Activated CD4-positive, alpha-beta memory T cell treated with anti-CD3 and anti-CD28 coated beads for 36 hours (primary cell): ENCODE data around the gene TMIGD2. TPM values are rescaled to one million over a fixed set of nuclear protein-coding genes. Genes with fewer than 3 reads are reported as not detected.

ENCODE experiments used
- CTCF ChIA-PET: fragments of 350-600 bp; sonication (Branson Sonifier 250); formaldehyde crosslinking; loops from one replicate; lab custom pipeline; 2021; ENCODE audit warnings: antibody characterized with exemption, inconsistent platforms; lab: Charles Lee
- POLR2A ChIA-PET: fragments of 350-600 bp; sonication (Branson Sonifier 250); formaldehyde crosslinking; loops from one replicate; lab custom pipeline; 2021; ENCODE audit warnings: antibody characterized with exemption; lab: Charles Lee
- DNase-seq: peaks from one replicate; pipeline ENCODE4 v3.0.0-alpha.2; 2020
- H3K27ac Mint-ChIP-seq: one replicate; pipeline ENCODE4 v1.8.0; 2021; ENCODE audit warnings: mixed read lengths
- H3K27me3 Mint-ChIP-seq: one replicate; pipeline ENCODE4 v1.8.0; 2021; ENCODE audit warnings: mixed read lengths
- H3K36me3 Mint-ChIP-seq: one replicate; pipeline ENCODE4 v1.8.0; 2021; ENCODE audit warnings: mixed read lengths
- H3K4me1 Mint-ChIP-seq: one replicate; pipeline ENCODE4 v1.8.0; 2021; ENCODE audit warnings: low read depth, mixed read lengths
- H3K4me3 Mint-ChIP-seq: one replicate; pipeline ENCODE4 v1.8.0; 2021; ENCODE audit warnings: mild to moderate bottlenecking, mixed read lengths
- H3K9me3 Mint-ChIP-seq: one replicate; pipeline ENCODE4 v1.8.0; 2021; ENCODE audit warnings: mixed read lengths
- intact Hi-C: fragments of 100-400 bp; cut with micrococcal nuclease; formaldehyde crosslinking; loops from one replicate; pipeline ENCODE4 v1.15.1; 2023
- total RNA-seq, 2 experiments: library from RNA; stranded (reverse); gene quantifications; one replicate each; pipeline ENCODE4 v1.2.3, GENCODE V29; 2021

The TMIGD2 gene
- total RNA-seq, 2 experiments from 2014 or later, result 2.4 to 2.6 TPM

DNA sequence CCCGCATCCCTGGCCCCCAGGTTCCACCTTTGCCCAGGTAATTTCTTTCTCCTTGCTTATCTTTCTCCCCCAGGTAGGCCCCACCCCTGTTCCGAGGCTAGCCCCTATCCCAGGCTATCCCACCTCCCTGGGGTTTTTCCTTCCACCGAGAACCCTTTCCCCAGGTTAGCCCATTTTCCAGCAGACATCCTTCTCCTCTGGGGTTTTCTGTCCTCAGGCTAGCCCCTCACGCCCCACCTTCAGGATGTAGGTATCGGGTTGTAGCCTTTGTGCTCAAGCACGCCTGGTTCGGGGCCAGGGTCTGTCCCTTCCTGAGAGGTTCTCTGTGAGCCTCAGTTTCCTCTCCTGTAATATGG, 3.0 kb upstream of the TMIGD2 start:
- POLR2A ChIA-PET, result no interaction called here
- H3K4me3 Mint-ChIP-seq, result peak overlapping the region; percentile 50
- DNase-seq, result no peak
- CTCF ChIA-PET, result no interaction called here
- peaks cover 28% of the 10 kb centered on the region for H3K4me1 Mint-ChIP-seq
- H3K27ac Mint-ChIP-seq, result no peak overlapping the region
- H3K9me3 Mint-ChIP-seq, result no peaks in the 10 kb centered on the region
- intact Hi-C loops, result no loop called here
- H3K36me3 Mint-ChIP-seq, result no peaks in the 10 kb centered on the region
- H3K27me3 Mint-ChIP-seq, result no peaks in the 10 kb centered on the region

DNA sequence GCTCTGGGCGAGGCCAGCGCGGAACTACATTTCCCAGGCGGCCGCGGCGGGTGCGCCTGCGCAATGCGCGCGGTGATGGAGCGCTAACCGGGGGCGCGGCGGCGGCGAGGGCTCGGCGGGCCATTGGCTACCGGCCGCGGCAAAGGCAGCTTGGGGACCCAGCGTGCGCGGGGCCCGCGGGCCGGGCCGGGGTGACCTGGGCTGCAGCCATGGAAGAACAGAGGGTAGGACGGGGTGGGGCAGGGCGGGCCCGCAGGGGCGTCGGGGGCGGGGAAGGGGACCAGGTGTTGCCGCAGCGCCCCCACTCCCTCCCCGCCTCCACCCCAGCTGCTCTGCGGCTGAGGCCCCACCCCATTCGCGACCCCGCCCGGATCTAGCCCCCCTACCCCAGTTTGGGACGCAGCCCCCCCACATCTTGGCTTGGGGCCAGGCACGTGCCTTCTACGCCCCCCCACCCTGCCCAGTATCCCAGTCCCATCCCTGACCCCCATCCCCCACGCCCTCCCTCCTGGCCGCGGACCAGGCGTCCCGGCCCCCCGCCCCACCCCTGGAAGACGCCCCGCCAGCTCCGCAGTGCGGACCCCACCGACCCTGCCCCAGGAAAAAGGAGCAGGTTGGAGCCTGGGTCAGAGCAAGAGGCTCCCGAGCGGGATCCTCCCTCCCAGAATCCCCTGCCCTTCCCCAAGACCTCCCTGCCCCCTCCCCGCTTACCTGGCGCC, 2.5 kb upstream of the TMIGD2 start, which contains the start of gene FSD1:
Gene FSD1 (plus strand): TSS at position 61 of the 719 bp plus-strand sequence. CDS start 149 bp downstream, at position 210.
- intact Hi-C loops, result no loop called here
- Mint-ChIP-seq H3K4me1 (peaks cover 28% of the 10 kb centered on the region), H3K4me3 (peak within 1 kb of the TSS; percentile 50), H3K9me3 (no peaks in the 10 kb centered on the region), H3K36me3 (no peaks in the 10 kb centered on the region), H3K27ac (no peak within 1 kb of the TSS), H3K27me3 (no peaks in the 10 kb centered on the region)
- peak; percentile 81 for DNase-seq
- ChIA-PET CTCF (interaction anchor here (1.0 kb wide), 1 partner anchor 38 kb away, joined by 3 read pairs; no protein-coding TSS in a partner anchor), POLR2A (interaction anchor here (1.5 kb wide), 1 partner anchor 39 kb away, joined by 6 read pairs; the partner anchor contains the start of gene MPND)

DNA sequence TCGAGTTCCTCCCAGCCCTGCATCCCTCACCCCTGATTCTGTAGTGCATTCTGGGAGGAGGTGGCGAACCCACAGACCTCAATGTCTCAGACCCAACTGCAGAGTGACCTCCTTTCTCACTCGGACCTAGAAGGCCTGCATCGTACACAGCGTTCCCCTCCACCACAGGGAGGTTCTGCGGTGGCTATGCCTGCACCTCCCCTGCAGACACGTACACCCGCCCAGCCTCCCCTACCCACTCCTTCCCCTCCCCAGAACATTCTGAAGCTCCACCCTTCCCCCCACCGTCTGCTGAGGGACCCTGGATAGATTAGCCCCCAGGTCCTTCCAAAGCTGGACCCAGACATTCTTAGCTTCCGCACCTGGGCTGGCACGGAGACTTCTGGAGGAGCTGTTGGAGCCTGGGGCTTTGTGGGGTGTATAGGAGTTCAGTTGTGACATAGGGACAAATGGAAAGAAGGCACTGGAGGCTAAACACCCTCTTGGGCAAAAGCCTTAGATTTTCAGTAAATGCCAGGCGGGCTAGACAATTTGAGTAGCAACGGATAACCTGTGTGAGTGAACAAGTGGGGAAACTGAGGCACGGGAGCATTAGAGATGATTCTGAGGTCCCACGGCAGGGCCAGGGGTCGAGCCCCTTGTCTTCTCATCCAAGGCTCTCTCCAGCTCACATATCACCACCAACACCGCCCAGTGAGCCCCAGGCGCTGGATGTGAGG, 1.8 kb upstream of the TMIGD2 start:
- H3K36me3 Mint-ChIP-seq, result no peaks in the 10 kb centered on the region
- intact Hi-C loops, result no loop called here
- CTCF ChIA-PET, result interaction anchor here (1.0 kb wide), 1 partner anchor 37 kb away, joined by 3 read pairs; no protein-coding TSS in a partner anchor
- H3K4me3 Mint-ChIP-seq, result peak overlapping the region; percentile 48
- POLR2A ChIA-PET, result interaction anchor here (1.5 kb wide), 1 partner anchor 39 kb away, joined by 6 read pairs; the partner anchor contains the start of gene MPND
- peaks cover 28% of the 10 kb centered on the region for H3K4me1 Mint-ChIP-seq
- no peak for DNase-seq
- H3K27ac Mint-ChIP-seq, result no peak overlapping the region
- H3K27me3 Mint-ChIP-seq, result no peaks in the 10 kb centered on the region
- no peaks in the 10 kb centered on the region for H3K9me3 Mint-ChIP-seq

DNA sequence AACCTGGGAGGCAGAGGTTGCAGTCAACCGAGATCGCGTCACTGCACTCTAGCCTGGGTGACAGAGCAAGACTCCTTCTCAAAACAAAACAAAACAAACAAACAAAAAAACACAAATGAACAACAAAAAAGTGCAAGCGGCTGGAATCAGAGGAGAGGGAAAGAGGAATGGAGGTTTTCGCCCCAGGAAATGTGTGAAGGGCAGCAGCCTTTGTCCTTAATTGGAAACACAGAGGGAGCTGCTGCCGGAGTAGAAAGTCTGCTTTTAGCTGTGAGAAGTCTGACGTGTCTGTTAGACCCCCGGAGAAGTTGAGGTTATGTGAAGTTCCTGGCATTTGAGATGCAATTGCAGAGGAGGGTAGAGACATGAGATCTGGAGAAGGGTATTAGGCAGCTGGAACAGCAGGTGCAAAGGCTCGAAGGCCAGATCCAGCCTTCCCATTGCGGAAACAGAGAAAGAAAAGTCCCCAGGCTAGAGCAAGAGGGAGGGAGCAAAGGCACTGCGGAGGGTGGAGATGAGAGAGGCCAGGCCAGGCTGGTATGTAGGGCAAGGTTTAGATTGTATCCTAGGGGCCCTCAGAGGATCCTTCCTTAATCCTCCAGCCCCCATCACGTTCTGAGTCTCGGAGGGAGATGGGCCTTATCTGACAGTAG, 473 bp downstream of the TMIGD2 start:
- intact Hi-C loops, result no loop called here
- Mint-ChIP-seq H3K36me3 (no peaks in the 10 kb centered on the region), H3K27me3 (no peaks in the 10 kb centered on the region), H3K9me3 (no peaks in the 10 kb centered on the region), H3K4me1 (peaks cover 32% of the 10 kb centered on the region), H3K27ac (peak overlapping the region; percentile 64), H3K4me3 (peak overlapping the region; percentile 61)
- POLR2A ChIA-PET, result no interaction called here
- CTCF ChIA-PET, result no interaction called here
- DNase-seq, result no peak

DNA sequence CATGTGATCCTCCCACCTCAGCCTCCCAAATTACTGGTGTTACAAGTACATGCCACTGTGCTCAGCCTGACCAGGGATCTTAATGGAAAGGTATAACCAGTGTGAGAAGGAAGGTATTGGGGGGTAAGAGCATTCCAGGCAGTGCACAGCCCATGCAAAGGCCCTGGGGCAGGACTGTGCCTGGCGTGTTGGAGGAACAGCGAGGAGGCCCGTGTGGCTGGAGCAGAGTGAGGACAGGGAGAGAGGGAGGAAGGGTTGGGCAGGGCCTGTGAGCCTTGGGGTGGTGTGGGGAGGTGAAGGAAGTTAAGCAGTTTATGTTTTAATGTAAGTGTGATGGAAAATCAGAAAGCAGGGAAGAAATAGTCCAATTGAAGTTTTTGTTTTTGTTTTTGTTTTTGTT, 1.6 kb downstream of the TMIGD2 start:
- peaks cover 32% of the 10 kb centered on the region for H3K4me1 Mint-ChIP-seq
- DNase-seq, result no peak
- H3K27ac Mint-ChIP-seq, result no peak overlapping the region
- ChIA-PET CTCF (no interaction called here), POLR2A (no interaction called here)
- intact Hi-C loops, result no loop called here
- no peak overlapping the region for H3K4me3 Mint-ChIP-seq
- H3K9me3 Mint-ChIP-seq, result no peaks in the 10 kb centered on the region
- H3K36me3 Mint-ChIP-seq, result no peaks in the 10 kb centered on the region
- H3K27me3 Mint-ChIP-seq, result no peaks in the 10 kb centered on the region

DNA sequence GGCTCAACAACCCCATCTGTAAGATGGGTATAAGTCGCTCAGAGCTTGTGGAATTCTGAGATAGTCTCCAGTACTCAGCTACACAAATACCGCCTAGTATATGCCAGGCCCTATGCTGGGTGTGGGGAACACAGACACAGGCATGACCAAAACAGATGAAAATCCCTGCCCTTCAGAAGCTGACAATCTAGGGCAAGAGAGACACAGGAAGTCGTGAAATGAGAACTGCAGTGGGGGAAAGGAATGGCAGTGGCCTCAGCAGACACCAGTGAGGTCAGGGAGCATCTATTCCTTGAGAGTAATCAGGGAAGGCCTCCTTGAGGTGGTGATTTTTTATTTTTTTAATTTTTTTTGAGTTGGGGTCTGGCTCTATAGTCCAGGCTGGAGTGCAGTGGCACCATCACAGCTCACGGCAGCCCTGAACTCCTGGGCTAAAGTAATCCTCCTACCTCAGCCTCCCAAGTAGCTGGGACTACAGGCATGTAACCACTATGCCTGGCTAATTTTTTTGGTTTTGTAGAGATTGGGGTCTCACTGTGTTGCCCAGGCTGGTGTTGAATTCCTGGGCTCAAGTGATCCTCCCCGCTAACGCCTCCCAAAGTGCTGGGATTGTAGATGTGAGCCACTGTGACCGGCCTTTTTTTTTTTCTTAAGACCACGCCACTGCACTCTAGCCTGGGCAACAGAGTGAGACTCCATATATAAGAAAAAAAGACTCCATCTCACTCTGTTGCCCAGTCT, 3.2 kb downstream of the TMIGD2 start:
- DNase-seq, result no peak
- ChIA-PET POLR2A (no interaction called here), CTCF (interaction anchor here (1.7 kb wide), 1 partner anchor 53 kb away, joined by 6 read pairs; no protein-coding TSS in a partner anchor)
- no peaks in the 10 kb centered on the region for H3K27me3 Mint-ChIP-seq
- H3K36me3 Mint-ChIP-seq, result no peaks in the 10 kb centered on the region
- intact Hi-C loops, result no loop called here
- peak overlapping the region; percentile 16 for H3K27ac Mint-ChIP-seq
- H3K4me1 Mint-ChIP-seq, result peaks cover 24% of the 10 kb centered on the region
- no peak overlapping the region for H3K4me3 Mint-ChIP-seq
- no peaks in the 10 kb centered on the region for H3K9me3 Mint-ChIP-seq

DNA sequence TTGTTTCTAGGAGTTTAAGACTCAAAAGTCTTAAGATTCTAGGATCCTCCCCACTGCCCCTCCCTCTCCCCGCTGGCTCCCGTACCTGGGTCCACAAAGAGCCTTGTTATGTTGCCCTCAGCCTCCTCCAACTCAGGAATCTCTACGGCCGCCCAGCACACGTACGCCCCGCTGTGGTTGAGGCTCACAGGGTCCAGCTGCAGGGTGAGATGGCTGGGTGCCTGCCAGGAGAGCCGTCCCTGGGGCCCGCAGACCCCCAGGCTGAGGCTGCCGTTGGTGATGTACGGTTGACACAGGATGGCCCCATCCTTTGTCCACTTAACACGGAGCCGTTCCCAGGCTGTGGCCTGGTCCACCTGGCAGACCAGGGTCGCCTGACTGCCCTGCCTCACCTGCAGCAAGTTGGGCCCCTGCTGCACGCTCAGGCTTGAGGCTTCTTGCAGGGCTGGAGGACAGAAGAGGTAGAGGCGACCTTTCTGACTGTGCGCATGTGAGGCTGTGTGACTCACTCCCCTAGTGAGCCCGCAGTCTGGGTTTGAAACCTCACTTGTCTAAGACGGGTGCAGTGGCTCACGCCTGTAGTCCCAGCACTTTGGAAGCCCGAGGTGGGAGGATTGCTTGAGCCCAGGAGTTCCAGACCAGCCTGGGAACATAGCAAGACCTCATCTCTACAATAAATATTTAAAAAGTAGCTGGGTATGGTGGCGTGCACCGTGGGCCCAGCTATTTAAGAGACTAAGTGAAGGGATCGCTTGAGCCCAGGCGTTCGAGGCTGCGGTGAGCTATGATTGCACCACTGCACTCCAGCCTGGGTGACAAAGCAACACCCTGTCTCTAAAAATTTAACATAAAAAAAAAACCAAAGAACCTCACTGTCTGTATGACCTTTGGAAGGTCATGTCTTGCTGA, 4.0 kb downstream of the TMIGD2 start:
- ChIA-PET CTCF (interaction anchor here (1.7 kb wide), 1 partner anchor 54 kb away, joined by 6 read pairs; no protein-coding TSS in a partner anchor), POLR2A (no interaction called here)
- no peak overlapping the region for H3K4me3 Mint-ChIP-seq
- H3K9me3 Mint-ChIP-seq, result no peaks in the 10 kb centered on the region
- intact Hi-C loops, result no loop called here
- no peaks in the 10 kb centered on the region for H3K27me3 Mint-ChIP-seq
- peaks cover 20% of the 10 kb centered on the region for H3K4me1 Mint-ChIP-seq
- DNase-seq, result peak; percentile 46
- H3K27ac Mint-ChIP-seq, result no peak overlapping the region
- H3K36me3 Mint-ChIP-seq, result no peaks in the 10 kb centered on the region

DNA sequence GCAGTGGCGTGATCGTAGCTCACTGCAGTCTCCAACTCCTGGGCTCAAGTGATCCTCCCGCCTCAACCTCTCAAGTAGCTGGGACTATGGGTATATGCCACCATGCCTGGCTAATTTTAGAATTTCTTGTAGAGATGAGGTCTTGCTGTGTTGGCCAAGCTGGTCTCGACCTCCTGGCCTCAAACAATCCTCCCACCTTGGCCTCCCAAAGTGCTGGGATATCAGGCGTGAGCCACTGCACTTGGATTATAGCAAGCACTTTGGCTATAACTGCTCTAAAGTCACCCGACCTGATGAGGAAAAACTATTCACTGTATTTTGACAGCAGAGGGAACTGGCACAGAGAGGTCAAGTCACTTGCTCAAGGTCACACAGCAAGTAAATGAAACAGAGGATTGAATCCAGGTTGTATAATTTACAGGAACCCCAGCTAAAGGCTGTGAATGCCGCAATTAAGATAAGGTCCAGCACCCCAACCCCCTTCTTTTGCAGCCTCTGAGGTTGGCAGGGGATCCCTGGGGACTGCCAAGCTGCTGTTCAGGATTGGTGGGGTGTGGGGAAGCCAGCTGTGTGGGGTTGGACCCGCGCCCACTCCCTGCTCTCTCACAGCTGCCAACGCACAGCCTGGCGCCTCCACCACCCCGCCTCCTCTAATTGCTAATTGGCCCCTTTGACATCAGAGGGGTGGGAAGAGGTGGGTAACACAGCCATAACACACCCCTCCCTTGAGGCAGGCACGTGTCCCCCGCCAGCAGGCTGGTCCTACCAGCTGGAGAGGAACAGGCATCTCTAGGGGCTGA, 6.0 kb downstream of the TMIGD2 start:
- DNase-seq, result no peak
- CTCF ChIA-PET, result interaction anchor here (1.7 kb wide), 1 partner anchor 29 kb away, joined by 6 read pairs; no protein-coding TSS in a partner anchor

DNA sequence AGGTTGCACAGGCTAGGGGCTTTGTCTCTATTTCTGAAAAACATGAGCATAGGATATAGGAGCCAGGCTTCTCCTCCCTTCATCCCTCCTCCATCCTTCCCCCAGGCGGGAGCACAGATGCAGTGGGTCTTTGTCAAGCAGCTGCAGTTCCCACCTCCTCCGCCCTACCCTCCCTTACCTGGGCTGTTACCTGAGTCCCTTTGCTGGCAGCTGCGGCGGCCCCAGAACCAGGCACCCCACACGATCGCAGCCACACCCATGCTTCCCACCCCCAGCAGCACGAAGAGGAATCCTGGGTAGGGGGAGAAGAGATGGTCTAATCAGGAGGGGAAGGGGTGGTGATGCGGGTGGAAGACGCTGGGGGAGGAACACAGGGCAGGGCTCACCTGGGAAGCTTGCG, 7.8 kb downstream of the TMIGD2 start:
- intact Hi-C loops, result no loop called here
- Mint-ChIP-seq H3K36me3 (no peaks in the 10 kb centered on the region), H3K9me3 (no peaks in the 10 kb centered on the region), H3K27me3 (no peaks in the 10 kb centered on the region), H3K27ac (no peak overlapping the region), H3K4me1 (peaks cover 4% of the 10 kb centered on the region), H3K4me3 (no peak overlapping the region)
- POLR2A ChIA-PET, result no interaction called here
- no peak for DNase-seq
- CTCF ChIA-PET, result no interaction called here

More for the DNA sequence above, 6.0 kb downstream of the TMIGD2 start:
- intact Hi-C loops, result no loop called here
- no peak overlapping the region for H3K4me3 Mint-ChIP-seq
- peaks cover 4% of the 10 kb centered on the region for H3K4me1 Mint-ChIP-seq
- no peak overlapping the region for H3K27ac Mint-ChIP-seq
- H3K9me3 Mint-ChIP-seq, result no peaks in the 10 kb centered on the region
- H3K27me3 Mint-ChIP-seq, result no peaks in the 10 kb centered on the region
- POLR2A ChIA-PET, result no interaction called here
- H3K36me3 Mint-ChIP-seq, result no peaks in the 10 kb centered on the region

DNA sequence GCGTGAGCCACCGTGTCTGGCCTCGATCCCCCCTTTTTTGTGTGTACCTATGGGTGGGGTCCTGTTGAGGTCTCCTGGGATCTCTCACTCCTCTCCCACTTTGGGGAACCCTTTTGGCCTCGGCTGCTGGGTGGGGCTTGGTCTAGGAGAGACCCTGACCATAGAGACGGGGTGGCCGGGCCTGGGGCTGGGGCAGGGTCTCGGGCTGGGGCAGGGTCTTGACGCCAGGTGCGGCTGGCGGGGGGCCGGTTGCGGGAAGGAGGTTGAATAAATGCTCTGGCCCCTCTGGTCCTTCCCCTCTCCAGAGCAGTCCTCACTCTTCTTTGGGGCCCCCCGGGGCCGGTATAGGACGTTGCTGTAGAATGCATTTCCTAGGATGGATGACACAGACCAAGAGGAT, 9.7 kb downstream of the TMIGD2 start:
- Mint-ChIP-seq H3K4me3 (no peak overlapping the region), H3K9me3 (no peaks in the 10 kb centered on the region), H3K27ac (no peak overlapping the region), H3K36me3 (no peaks in the 10 kb centered on the region), H3K27me3 (no peaks in the 10 kb centered on the region), H3K4me1 (no peaks in the 10 kb centered on the region)
- ChIA-PET POLR2A (no interaction called here), CTCF (no interaction called here)
- intact Hi-C loops, result no loop called here
- DNase-seq, result no peak
